ENCODE data around the gene CISTR.
"Not testable (repeated sequence)": the region's sequence is repeated elsewhere in the genome, so short reads cannot be mapped to it uniquely, and the experiment has no call there.

The CISTR gene

GRCh38 chr12:53751336-53752191, at the start of gene CISTR:
Gene CISTR (minus strand): TSS chr12:53751979.
- no peak for DNase-seq

DNA sequence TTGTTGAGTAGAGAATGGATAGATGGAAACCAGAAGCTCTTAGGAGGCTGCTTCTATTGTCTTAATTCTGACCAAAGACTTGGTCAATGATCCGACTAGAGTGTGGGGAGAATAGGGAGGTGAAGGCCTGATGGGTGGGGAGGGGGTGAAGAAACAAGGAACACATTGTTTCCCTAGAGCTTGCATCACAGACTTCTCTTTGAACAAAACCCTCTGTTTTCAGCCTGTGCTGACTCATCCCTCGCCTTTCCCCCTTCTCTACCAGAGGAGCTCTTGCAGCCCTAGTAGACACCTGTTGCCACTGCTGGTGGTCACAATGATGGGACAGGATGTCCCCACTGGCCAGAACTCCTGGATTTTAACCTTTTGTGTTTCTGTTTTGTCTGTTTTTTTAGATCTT, 46.8 kb upstream of the CISTR start:
- no peak for DNase-seq

- DNase-seq: no peak
These were observed 44.1 kb upstream of the CISTR start for GRCh38 chr12:53795927-53796326.

GRCh38 chr12:53793221-53793620, 41.4 kb upstream of the CISTR start:
- no peak for DNase-seq

DNA sequence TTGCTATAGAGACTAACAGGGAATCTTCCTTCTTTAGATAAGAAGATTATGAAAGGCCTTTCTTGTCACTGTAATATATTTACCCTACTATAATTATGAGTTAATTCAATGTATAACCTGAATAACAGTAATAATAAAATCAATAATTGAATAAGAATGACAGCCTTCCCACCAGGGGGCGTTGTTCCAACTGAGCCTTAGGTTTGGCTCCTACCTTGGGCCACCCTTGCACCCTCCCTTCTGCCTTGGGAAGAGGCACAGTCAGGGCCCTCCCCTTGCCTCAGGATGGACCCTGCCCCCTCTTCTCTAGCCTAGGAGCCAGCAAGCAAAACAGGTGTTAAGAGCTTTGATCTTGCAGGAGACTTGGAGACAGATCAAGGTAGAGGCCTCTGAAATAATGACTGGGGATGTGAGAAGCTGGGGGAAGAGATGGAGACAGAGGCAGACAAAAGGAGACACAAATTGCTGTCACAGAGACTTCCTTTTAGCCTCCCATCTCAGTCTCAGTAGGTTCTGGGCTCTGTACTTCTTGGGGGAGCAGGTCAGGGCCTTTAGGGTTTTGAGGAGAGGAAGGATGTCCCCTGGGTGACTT, 40.1 kb upstream of the CISTR start:
- peak; percentile 24 for DNase-seq

DNA sequence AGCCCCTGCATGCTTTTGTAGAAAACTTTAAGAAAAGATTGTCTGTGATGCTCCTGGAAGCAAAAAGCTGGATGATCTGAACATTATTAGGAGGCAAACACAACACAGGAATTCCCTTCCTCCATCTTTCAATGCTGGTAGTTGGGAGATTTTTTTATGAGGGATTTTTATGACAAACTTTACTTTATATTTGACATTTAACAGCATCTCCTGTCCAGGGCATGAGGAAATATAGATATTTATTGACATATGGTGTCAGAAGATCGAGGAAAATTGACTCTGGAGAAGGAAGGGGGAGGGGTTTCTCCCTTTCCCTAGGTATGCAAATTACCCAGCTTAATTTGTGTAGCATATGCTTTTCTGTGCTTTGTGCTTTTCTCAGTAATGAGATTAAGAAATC, 37.8 kb upstream of the CISTR start:
- no peak for DNase-seq

- DNase-seq: no peak
These were observed 37.1 kb upstream of the CISTR start for GRCh38 chr12:53788892-53789291.

GRCh38 chr12:53786411-53786810, 34.6 kb upstream of the CISTR start:
- no peak for DNase-seq

GRCh38 chr12:53785161-53785560, 33.4 kb upstream of the CISTR start:
- DNase-seq: no peak

DNA sequence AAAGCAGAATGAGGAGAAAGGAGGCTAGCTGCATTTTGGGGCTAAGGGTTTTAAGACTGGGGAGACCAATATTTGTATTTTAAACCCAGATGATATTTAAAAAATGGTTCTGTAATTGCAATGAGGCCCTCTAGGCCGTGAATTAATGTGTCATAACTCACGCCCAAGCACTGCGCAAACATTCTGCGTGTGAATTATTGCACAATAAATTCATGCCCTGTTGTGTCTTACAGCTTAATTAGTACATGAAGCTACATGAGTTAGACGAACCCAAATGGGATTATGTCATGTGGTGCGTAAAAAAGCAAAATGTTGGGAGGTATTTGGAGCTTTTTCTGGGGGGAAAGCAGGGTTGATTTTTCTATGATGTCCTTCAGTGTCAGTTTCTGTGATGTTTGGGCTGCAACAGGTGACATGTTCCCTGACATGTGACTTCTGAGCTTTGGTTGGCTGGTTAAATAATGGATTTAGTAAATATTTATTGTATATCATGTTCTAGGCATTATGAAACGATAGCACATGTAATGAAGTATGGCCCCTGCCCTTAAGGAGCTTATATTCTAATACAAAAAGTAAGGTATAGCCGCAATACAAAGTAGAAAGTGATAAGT, 30.4 kb upstream of the CISTR start:
- no peak for DNase-seq

- DNase-seq: no peak
These were observed 29.5 kb upstream of the CISTR start for GRCh38 chr12:53781228-53781801.

- no peak for DNase-seq
These were observed 28.5 kb upstream of the CISTR start for GRCh38 chr12:53780323-53780722.

- DNase-seq: not testable (repeated sequence)
These were observed 27.9 kb upstream of the CISTR start for GRCh38 chr12:53779679-53780078.

- no peak for DNase-seq
These were observed 26.3 kb upstream of the CISTR start for GRCh38 chr12:53777936-53778644.

DNA sequence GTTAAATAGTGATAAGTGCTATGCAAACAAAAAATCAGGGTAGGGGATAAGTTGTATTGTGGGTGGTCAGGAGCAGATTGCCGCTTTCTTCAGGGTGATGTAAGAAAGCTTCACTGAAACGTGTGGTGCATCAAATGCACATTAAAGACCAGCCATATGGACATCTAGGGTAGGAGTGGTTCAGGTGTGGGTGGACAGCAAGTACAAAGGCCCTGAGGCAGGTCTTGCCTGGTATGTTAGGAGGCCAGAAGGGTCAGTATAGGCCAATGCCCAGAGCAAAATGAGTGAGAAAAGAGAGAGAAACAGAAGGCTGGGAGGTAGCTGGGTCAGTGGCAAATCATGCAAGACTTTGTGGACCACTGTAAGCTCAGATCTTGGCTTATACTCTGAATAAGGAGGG, 25.6 kb upstream of the CISTR start:
- DNase-seq: no peak

- no peak for DNase-seq
These were observed 25.1 kb upstream of the CISTR start for GRCh38 chr12:53776872-53777271.

DNA sequence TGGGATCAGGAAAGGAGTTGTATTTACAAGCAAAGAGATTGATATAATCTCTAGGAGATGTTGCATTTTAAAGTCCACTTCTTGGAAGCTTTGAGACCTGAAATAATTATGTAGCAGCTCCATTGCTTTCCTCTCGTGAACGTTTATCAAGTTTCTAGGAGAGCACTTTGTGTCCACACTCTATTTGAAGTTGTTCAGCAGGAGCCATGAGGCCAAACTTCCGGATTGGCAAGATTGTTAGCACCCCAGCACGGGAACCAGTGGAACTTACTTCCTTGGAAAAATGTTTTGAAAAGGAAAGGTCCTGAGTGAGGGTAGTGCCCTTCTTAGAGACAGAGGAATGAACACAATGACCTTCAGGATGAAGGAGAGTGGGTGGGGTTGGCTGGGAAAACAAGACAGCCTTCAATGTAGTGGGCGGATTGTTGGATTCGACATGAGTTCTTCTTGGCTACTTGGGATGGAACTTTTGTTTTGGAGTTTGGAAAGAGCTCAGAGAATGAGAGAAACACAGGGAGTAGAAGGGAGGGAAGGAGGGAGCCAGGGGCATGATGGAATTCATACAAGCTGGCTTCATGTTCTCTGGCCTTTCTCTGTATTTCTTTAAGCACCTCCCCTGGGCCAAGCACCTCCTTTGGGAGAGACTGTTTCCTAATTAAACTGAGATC, 23.8 kb upstream of the CISTR start:
- no peak for DNase-seq

GRCh38 chr12:53770281-53770680, 18.5 kb upstream of the CISTR start:
- no peak for DNase-seq

GRCh38 chr12:53768976-53769375, 17.2 kb upstream of the CISTR start:
- DNase-seq: no peak

GRCh38 chr12:53766881-53767280, 15.1 kb upstream of the CISTR start:
- no peak for DNase-seq

DNA sequence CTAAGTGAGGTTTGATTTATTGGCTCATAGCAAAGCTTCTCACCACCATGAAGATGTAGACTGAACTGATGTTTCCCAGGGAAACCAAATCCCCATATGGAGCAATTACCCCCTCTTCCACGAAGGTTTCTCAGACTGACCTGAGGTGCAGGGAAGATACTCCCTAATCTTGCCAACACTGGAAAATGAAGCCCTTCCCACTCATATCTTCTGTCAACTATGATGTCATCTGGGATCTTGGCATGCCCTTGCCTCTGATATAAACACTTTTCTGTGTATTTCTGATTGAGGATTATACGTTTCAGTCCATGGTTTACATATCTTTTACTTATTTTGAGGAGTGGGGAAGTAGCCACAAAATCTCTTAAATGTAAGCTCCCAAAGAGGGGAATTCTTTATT, 14.1 kb upstream of the CISTR start:
- no peak for DNase-seq

DNA sequence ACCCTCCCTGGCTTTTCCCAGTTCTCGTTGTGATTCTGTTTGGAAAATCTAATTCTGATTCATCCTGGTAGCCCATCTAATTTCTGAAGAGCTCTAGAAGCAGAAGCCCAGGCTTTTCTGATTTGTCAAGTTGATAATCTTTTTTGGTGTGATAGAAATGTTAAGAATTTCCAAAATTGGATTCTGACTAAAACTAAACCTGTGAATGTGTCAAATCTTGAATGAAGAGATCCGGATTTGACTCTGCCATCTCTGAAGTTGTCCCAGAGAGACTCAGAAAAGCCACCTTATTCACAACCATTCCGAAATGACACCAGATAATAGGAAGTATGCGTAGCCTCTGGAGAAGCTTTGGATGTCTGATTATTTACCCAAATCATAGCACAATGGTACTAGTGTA, 12.8 kb upstream of the CISTR start:
- DNase-seq: no peak

GRCh38 chr12:53762793-53763192, 11.0 kb upstream of the CISTR start:
- not testable (repeated sequence) for DNase-seq
